WTC11 (cell line): ENCODE data around the gene OPTC.

Experiments used
- ATF1 ChIP-seq: sonication (generic); formaldehyde crosslinking; IDR thresholded peaks from 2 replicates; pipeline ENCODE4 v1.8.1; 2023; ENCODE audit warnings: mild to moderate bottlenecking, moderate library complexity, missing genetic modification reagents
- CTCF ChIP-seq: fragments of 200-600 bp; IDR thresholded peaks from 2 replicates; pipeline ENCODE4 v1.8.0; 2022; ENCODE audit warnings: antibody characterized with exemption
- JUN ChIP-seq: sonication (generic); formaldehyde crosslinking; IDR thresholded peaks from 2 replicates; pipeline ENCODE4 v1.8.0; 2023; ENCODE audit warnings: mild to moderate bottlenecking, missing genetic modification reagents
- MAX ChIP-seq: sonication (generic); formaldehyde crosslinking; IDR thresholded peaks from 2 replicates; pipeline ENCODE4 v1.8.0; 2022; ENCODE audit warnings: mild to moderate bottlenecking, missing genetic modification reagents
- NR3C1 ChIP-seq: sonication (generic); formaldehyde crosslinking; conservative IDR thresholded peaks from 2 replicates; pipeline ENCODE4 v1.8.1; 2023; ENCODE audit warnings: low read depth, mild to moderate bottlenecking, missing genetic modification reagents

DNA sequence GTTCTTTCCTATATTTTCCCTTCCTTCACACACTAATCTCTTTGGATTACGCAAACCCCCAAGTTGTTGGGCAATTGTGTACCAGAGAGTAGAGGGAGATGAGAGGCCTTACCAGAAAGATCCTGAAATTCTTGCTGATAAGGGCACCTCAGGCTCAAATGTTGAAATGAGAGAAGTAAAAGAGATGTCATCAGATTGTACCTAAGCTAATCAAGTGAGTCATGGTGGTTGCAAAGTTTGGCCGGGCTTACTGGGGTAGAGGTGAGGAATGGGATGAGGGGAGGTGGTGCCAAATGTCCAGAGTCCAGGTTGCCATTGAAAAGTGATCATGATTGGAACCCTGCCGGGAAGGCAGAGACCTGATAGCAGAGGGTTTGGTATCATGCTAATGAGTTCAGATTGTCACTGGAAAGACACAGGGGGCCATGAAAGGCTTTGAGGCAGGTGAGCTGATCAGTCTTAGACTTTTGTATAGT lies 43.1 kb downstream of the OPTC start:
- no peak for TF ChIP-seq ATF1
- TF ChIP-seq CTCF = no peak
- no peak for TF ChIP-seq MAX (CRISPR knock-in tag)
- no peak for TF ChIP-seq NR3C1
- TF ChIP-seq JUN = no peak
